SK-N-SH treated with all-trans-retinoic acid at 6 μM for 48 hours (cell line): Measurements from ENCODE around the gene KRT16.
A peak's percentile ranks its signal among the peaks of the same experiment; 100 is the strongest.

ENCODE experiments used
- ATAC-seq: fragments of 200-7000 bp; cut with Tn5 transposase; 3 replicates; pipeline ENCODE4 v1.9.1; 2020; ENCODE audit warnings: mild to moderate bottlenecking, moderate library complexity
- ARNTL ChIP-seq: fragments of 450-650 bp; formaldehyde crosslinking; IDR thresholded peaks from 2 replicates; pipeline ENCODE4 v1.5.0; 2020; ENCODE audit warnings: low read depth, mild to moderate bottlenecking, moderate library complexity, borderline replicate concordance
- BACH2 ChIP-seq: fragments of 250-450 bp; sonication (Bioruptor Pico); IDR thresholded peaks from 2 replicates; pipeline ENCODE4 v1.9.0; 2021; ENCODE audit warnings: mild to moderate bottlenecking, borderline replicate concordance
- CREB5 ChIP-seq: fragments of 250-450 bp; sonication (Bioruptor Pico); IDR thresholded peaks from 2 replicates; pipeline ENCODE4 v1.5.1; 2020; ENCODE audit warnings: low read depth, mild to moderate bottlenecking, moderate library complexity
- CSDC2 ChIP-seq: fragments of 250-450 bp; sonication (Bioruptor Pico); IDR thresholded peaks from 2 replicates; pipeline ENCODE4 v1.5.0; 2020; ENCODE audit warnings: mild to moderate bottlenecking, moderate library complexity
- CSRNP3 ChIP-seq: fragments of 250-450 bp; sonication (Bioruptor Pico); IDR thresholded peaks from 2 replicates; pipeline ENCODE4 v1.5.1; 2021; ENCODE audit warnings: mild to moderate bottlenecking, moderate library complexity
- ESRRG ChIP-seq: fragments of 250-450 bp; sonication (Bioruptor Pico); IDR thresholded peaks from 2 replicates; pipeline ENCODE4 v1.6.1; 2021; ENCODE audit warnings: mild to moderate bottlenecking
- GLIS3 ChIP-seq: fragments of 250-450 bp; sonication (Bioruptor Pico); IDR thresholded peaks from 2 replicates; pipeline ENCODE4 v1.5.0; 2020; ENCODE audit warnings: mild to moderate bottlenecking, moderate library complexity
- ISL1 ChIP-seq: fragments of 250-450 bp; sonication (Bioruptor Pico); IDR thresholded peaks from 2 replicates; pipeline ENCODE4 v2.1.2; 2022; ENCODE audit warnings: mild to moderate bottlenecking, moderate library complexity
- OSR1 ChIP-seq: fragments of 250-450 bp; sonication (Bioruptor Pico); IDR thresholded peaks from 2 replicates; pipeline ENCODE4 v1.8.0; 2022; ENCODE audit warnings: moderate library complexity, mild to moderate bottlenecking, inconsistent platforms
- PATZ1 ChIP-seq: fragments of 250-450 bp; sonication (Bioruptor Pico); IDR thresholded peaks from 2 replicates; pipeline ENCODE4 v1.8.0; 2020; ENCODE audit warnings: mild to moderate bottlenecking, moderate library complexity, borderline replicate concordance
- POU6F1 ChIP-seq: fragments of 250-450 bp; sonication (Bioruptor Pico); IDR thresholded peaks from 2 replicates; pipeline ENCODE4 v1.8.0; 2021; ENCODE audit warnings: low read depth, mild to moderate bottlenecking, moderate library complexity, borderline replicate concordance
- PPARA ChIP-seq: fragments of 250-450 bp; sonication (Bioruptor Pico); IDR thresholded peaks from 2 replicates; pipeline ENCODE4 v1.5.0; 2020; ENCODE audit warnings: mild to moderate bottlenecking, borderline replicate concordance
- RARB ChIP-seq: fragments of 250-450 bp; sonication (Bioruptor Pico); IDR thresholded peaks from 2 replicates; pipeline ENCODE4 v1.8.0; 2021; ENCODE audit warnings: mild to moderate bottlenecking, moderate library complexity
- SNAI2 ChIP-seq: fragments of 250-450 bp; sonication (Bioruptor Pico); IDR thresholded peaks from 2 replicates; pipeline ENCODE4 v1.5.0; 2020; ENCODE audit warnings: mild to moderate bottlenecking, moderate library complexity
- TCF4 ChIP-seq: fragments of 250-450 bp; sonication (Bioruptor Pico); IDR thresholded peaks from 2 replicates; pipeline ENCODE4 v1.8.0; 2021; ENCODE audit warnings: mild to moderate bottlenecking, moderate library complexity, borderline replicate concordance
- TSHZ2 ChIP-seq: fragments of 250-450 bp; sonication (Bioruptor Pico); IDR thresholded peaks from 2 replicates; pipeline ENCODE4 v1.5.0; 2020; ENCODE audit warnings: mild to moderate bottlenecking, moderate library complexity
- ZC3H10 ChIP-seq: fragments of 250-450 bp; sonication (Bioruptor Pico); IDR thresholded peaks from 2 replicates; pipeline ENCODE4 v1.5.1; 2021; ENCODE audit warnings: mild to moderate bottlenecking, moderate library complexity
- ZFP30 ChIP-seq: fragments of 450-650 bp; formaldehyde crosslinking; IDR thresholded peaks from 2 replicates; pipeline ENCODE4 v1.5.0; 2022; ENCODE audit warnings: mild to moderate bottlenecking, moderate library complexity
- ZNF565 ChIP-seq: fragments of 450-650 bp; formaldehyde crosslinking; conservative IDR thresholded peaks from 2 replicates; pipeline ENCODE4 v1.5.0; 2020; ENCODE audit warnings: low read depth, mild to moderate bottlenecking, moderate library complexity
- ZNF70 ChIP-seq: fragments of 450-650 bp; formaldehyde crosslinking; IDR thresholded peaks from 2 replicates; pipeline ENCODE4 v1.5.0; 2020; ENCODE audit warnings: mild to moderate bottlenecking, moderate library complexity
- ZNF8 ChIP-seq: fragments of 450-650 bp; formaldehyde crosslinking; IDR thresholded peaks from 2 replicates; pipeline ENCODE4 v1.5.0; 2020; ENCODE audit warnings: mild to moderate bottlenecking, moderate library complexity

KRT16 gene

GRCh38 chr17:41648411-41649195 lies 36.0 kb upstream of the KRT16 start:
- ATAC-seq: peak; percentile 98
- TF ChIP-seq PPARA (CRISPR knock-in tag) (no peak), SNAI2 (CRISPR knock-in tag) (no peak), PATZ1 (no peak), BACH2 (CRISPR knock-in tag) (no peak), ISL1 (CRISPR knock-in tag) (no peak), CREB5 (CRISPR knock-in tag) (no peak), TCF4 (CRISPR knock-in tag) (no peak), CSDC2 (CRISPR knock-in tag) (no peak), RARB (CRISPR knock-in tag) (no peak), POU6F1 (no peak), ZNF565 (CRISPR knock-in tag) (no peak), ZC3H10 (CRISPR knock-in tag) (no peak), GLIS3 (no peak), OSR1 (no peak), ARNTL (CRISPR knock-in tag) (no peak), ZFP30 (CRISPR knock-in tag) (no peak)

GRCh38 chr17:41647940-41648410 lies 35.4 kb upstream of the KRT16 start:
- TF ChIP-seq TSHZ2 (CRISPR knock-in tag) (no peak), ZNF565 (CRISPR knock-in tag) (no peak), PPARA (CRISPR knock-in tag) (no peak), ZC3H10 (CRISPR knock-in tag) (no peak)
- peak; percentile 95 for ATAC-seq

GRCh38 chr17:41647038-41647813 lies 34.7 kb upstream of the KRT16 start:
- ATAC-seq: no peak
- TF ChIP-seq ZNF8 (CRISPR knock-in tag) (no peak), CSRNP3 (CRISPR knock-in tag) (no peak), ZNF70 (no peak), TCF4 (CRISPR knock-in tag) (no peak), ARNTL (CRISPR knock-in tag) (no peak), TSHZ2 (CRISPR knock-in tag) (no peak), ZFP30 (CRISPR knock-in tag) (no peak), SNAI2 (CRISPR knock-in tag) (no peak), PATZ1 (no peak), ESRRG (CRISPR knock-in tag) (no peak), RARB (CRISPR knock-in tag) (no peak), ISL1 (CRISPR knock-in tag) (no peak), GLIS3 (no peak)
